Measurements from ENCODE around the gene PTPRM. TPM values are rescaled to one million over a fixed set of nuclear protein-coding genes. Genes with fewer than 3 reads are reported as not detected.

The PTPRM gene
- total and polyA plus RNA-seq, 4 donors, result 61.1 to 146 (median 87.5) TPM

DNA sequence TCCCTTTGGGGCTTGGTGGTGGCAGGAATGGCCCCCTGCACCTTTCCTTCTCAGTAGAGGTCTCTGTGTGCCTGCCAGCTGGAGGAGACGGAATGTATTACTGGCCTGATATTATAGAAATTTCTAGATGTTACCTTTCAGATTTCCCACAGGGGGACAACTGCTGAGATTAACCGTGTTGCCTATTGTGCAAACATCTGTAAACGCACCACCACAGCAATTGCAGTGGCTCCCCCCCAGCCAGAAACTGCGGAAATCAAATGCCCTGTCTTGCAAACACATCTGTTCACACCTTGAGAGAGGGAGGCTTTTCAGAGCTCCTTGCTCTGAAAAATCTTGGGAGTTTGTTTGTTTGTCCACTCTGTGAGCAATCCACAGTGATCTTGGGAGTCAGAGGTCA, 772.1 kb downstream of the PTPRM start:
- Histone ChIP-seq H3K9ac (ENCODE audit: insufficient read depth in 1 of 2, low read length in 2 of 2) (no peak overlapping the region), H3K27ac (ENCODE audit: low read depth in 1 of 2, low read length in 1 of 2) (no peak overlapping the region), H3K4me3 (no peak overlapping the region), H3K36me3 (ENCODE audit: control insufficient read depth in 4 of 4, insufficient read depth in 4 of 4, low read length in 4 of 4) (no peaks in the 10 kb centered on the region), H3K27me3 (ENCODE audit: control insufficient read depth in 3 of 3, insufficient read depth in 3 of 3, low read length in 2 of 3) (no peaks in the 10 kb centered on the region), H3K4me1 (ENCODE audit: control insufficient read depth in 5 of 5, insufficient read depth in 5 of 5, low read length in 5 of 5) (peaks cover 5 to 25% (median 11%) of the 10 kb centered on the region in 5 donors), H3K9me3 (ENCODE audit: control insufficient read depth in 4 of 4, insufficient read depth in 3 of 4, low read length in 3 of 4) (no peaks in the 10 kb centered on the region)
- 88% methylated on average over 4 of the region's 4 CpGs for WGBS, 2 donors
- ATAC-seq (ENCODE audit: insufficient read depth, low FRiP score), result no peak
- TF ChIP-seq, protein P1, sequence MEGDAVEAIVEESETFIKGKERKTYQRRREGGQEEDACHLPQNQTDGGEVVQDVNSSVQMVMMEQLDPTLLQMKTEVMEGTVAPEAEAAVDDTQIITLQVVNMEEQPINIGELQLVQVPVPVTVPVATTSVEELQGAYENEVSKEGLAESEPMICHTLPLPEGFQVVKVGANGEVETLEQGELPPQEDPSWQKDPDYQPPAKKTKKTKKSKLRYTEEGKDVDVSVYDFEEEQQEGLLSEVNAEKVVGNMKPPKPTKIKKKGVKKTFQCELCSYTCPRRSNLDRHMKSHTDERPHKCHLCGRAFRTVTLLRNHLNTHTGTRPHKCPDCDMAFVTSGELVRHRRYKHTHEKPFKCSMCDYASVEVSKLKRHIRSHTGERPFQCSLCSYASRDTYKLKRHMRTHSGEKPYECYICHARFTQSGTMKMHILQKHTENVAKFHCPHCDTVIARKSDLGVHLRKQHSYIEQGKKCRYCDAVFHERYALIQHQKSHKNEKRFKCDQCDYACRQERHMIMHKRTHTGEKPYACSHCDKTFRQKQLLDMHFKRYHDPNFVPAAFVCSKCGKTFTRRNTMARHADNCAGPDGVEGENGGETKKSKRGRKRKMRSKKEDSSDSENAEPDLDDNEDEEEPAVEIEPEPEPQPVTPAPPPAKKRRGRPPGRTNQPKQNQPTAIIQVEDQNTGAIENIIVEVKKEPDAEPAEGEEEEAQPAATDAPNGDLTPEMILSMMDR (IDR thresholded peaks at IDR 0.05; ENCODE audit: control extremely low read depth, extremely low read depth), result no peak
- no peak for DNase-seq

DNA sequence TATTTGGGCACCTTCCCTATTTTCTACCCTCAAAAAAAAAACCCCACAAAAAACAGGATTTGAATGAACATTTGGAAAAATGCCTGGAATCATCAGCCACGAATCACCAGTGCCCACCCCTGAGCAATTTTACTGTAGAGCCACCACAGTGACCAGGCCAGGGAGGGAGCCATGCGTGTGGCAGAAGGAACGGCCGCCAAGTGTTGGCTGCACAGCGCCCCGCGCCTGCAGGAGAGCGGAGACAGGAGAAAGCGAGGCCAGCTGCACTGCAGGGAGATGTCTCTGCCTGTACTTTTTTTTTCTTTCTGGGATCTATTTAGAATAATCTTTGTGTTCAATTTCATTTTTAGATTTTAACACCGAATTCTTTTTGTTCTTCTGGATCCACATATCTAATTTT, 772.8 kb downstream of the PTPRM start:
- Histone ChIP-seq H3K4me3 (no peak overlapping the region), H3K36me3 (ENCODE audit: control insufficient read depth in 4 of 4, insufficient read depth in 4 of 4, low read length in 4 of 4) (no peaks in the 10 kb centered on the region), H3K9me3 (ENCODE audit: control insufficient read depth in 4 of 4, insufficient read depth in 3 of 4, low read length in 3 of 4) (no peaks in the 10 kb centered on the region), H3K9ac (ENCODE audit: insufficient read depth in 1 of 2, low read length in 2 of 2) (no peak overlapping the region), H3K27me3 (ENCODE audit: control insufficient read depth in 3 of 3, insufficient read depth in 3 of 3, low read length in 2 of 3) (no peaks in the 10 kb centered on the region), H3K27ac (ENCODE audit: low read depth in 1 of 2, low read length in 1 of 2) (no peak overlapping the region), H3K4me1 (ENCODE audit: control insufficient read depth in 5 of 5, insufficient read depth in 5 of 5, low read length in 5 of 5) (peaks cover 5 to 25% (median 10%) of the 10 kb centered on the region in 5 donors)
- WGBS, 2 donors, result 82 to 91% methylated on average over 10 of the region's 10 CpGs
- TF ChIP-seq, protein P1 (IDR thresholded peaks at IDR 0.05; ENCODE audit: control extremely low read depth, extremely low read depth), result no peak
- DNase-seq (peak in 1 of 3 donors; percentile 33), ATAC-seq (ENCODE audit: insufficient read depth, low FRiP score) (no peak)

DNA sequence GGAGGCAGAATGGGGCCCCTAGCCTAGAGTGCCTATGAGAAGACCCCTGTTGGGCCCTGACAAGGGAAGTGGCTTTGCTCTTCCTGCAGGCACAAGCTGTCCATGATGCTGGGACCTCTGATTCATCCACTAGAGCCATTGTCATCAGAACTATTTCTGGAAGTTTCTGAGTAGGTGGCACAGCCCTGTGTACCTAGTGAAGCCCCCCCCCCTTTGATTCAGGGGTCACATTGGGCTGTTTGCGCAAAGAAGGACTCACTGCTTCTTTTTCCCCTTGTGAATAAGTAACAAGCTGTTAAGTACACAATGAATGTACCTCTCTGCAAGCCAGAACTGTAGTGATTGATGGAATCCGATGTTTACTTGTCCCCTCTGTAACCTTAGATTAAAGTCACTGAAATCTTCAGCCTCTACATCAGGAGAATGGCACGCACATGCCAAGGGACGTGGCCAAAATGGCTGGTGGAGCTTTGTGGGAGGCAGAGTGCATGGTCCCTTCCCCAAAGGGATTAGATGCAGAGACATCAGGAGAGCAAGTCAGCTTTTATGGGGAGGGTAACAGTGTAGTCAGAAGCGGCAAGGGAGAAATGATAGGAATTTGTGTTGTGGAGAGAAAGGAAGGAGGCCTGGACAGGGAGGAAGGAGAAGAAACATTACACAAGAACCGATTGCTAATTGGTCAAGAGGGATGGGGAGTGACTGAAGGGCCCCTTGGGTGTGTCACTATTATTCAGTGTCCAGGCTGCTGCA, 774.5 kb downstream of the PTPRM start:
- Histone ChIP-seq H3K4me1 (ENCODE audit: control insufficient read depth in 5 of 5, insufficient read depth in 5 of 5, low read length in 5 of 5) (peaks cover 5 to 25% (median 10%) of the 10 kb centered on the region in 5 donors), H3K4me3 (no peak overlapping the region), H3K9me3 (ENCODE audit: control insufficient read depth in 4 of 4, insufficient read depth in 3 of 4, low read length in 3 of 4) (no peaks in the 10 kb centered on the region), H3K36me3 (ENCODE audit: control insufficient read depth in 4 of 4, insufficient read depth in 4 of 4, low read length in 4 of 4) (peaks cover 0 to 4% (median 0%) of the 10 kb centered on the region in 4 donors), H3K9ac (ENCODE audit: insufficient read depth in 1 of 2, low read length in 2 of 2) (no peak overlapping the region), H3K27ac (ENCODE audit: low read depth in 1 of 2, low read length in 1 of 2) (peak overlapping the region in 1 of 2 donors; percentile 18), H3K27me3 (ENCODE audit: control insufficient read depth in 3 of 3, insufficient read depth in 3 of 3, low read length in 2 of 3) (no peaks in the 10 kb centered on the region)
- ATAC-seq (ENCODE audit: insufficient read depth, low FRiP score) (peak; percentile 44), DNase-seq (peak; percentile 50 to 72 (median 66))
- 38 to 59% methylated on average over 6 of the region's 6 CpGs for WGBS, 2 donors
- TF ChIP-seq, protein P1 (IDR thresholded peaks at IDR 0.05; ENCODE audit: control extremely low read depth, extremely low read depth), result no peak

Data from lung (tissue), 12 donors.